GM21529 (cell line): ENCODE results near the gene SUGCT.

ENCODE experiments used
- ATAC-seq: cut with Tn5 transposase; IDR thresholded peaks from one replicate; pipeline ENCODE4 v1.9.1; 2021; ENCODE audit not compliant: unreplicated experiment

SUGCT gene

DNA sequence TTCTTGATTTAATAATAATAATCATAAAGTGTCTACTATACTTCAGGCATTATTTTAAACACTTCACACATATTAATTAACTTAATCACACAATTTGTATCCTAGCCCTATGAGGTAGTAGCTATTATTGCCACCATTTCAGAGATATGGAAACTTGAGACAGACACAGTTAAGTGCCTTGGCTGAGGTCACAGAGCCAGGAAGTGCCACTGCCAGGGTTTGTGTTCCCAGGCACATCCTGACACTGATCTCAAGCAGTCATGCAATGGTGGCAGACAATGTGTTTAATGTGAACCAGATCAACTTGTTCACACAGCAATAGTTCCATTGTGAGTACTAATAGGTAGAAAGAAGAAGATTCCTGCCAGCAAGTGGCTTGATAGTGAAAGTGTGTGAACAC lies 666.0 kb downstream of the SUGCT start:
- no peak for ATAC-seq

DNA sequence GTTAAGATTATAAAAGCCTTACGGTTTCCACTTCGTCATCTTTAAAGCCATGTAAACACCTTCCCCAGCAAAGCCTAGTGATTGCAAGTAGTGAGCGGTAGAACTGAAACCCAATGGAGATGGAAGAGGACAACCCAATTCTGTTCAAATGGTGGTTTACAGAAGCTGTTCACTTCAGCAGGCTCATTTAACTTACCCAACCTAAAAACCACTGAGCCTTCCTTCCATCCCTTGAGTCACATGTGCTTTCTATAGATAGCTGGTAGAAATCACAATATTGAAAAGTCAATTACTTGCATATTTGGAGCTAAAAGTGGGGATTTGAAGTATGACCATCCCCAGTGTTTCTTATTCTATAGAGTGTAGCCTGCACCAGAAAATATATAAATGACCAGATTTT lies 667.7 kb downstream of the SUGCT start:
- no peak for ATAC-seq

DNA sequence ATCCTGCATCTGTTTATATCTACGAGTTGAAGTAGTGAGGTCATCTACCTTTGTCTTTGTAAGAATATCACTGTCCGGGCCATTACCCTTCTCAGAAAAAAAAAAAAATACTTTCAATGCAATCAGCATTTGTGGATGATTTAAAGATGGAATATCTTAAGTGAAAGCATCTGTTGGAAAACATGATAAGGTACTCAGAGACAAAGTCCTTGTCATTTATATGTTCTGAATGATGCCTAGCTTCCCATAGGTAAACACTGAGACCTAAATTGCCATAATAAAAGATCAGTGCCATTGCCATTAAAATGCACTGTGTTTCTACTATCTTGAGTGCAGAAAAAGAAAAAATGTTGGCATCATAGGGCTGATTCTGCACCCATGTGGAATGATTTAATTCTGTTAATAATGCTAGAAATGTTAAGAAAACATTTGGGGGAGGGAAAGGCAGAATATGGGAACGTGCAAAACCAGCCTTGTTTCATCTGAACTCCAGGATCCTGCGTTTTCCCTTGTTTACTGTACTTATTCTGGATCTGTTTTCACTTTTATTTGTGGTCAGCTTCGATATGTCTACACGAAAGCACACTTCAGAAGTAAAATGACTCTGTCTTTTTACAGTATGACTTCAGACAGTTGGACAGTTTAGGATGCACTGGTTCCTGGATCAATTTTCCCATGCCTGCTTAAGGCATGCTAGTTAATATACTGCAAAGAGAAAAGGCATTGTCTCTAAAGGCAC lies 669.8 kb downstream of the SUGCT start:
- ATAC-seq: no peak

DNA sequence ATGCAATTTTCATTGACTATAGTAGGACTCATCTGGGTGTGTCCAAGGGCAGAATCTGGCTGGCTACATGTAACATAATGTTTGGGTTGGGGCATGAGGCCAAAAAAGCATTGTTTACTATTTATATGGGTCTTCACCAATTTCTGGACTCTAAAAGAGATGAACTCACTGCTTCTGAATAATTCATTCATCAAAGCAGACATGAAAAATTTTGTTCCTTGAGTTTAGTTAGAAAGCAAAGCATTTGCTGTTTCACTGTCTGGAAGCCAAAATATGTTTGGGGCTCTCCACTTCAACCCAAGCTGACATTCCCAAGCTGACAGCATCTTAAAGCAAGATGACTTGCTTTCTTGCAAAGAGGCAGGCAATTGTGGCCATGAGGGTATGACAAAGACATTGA lies 670.6 kb downstream of the SUGCT start:
- ATAC-seq: no peak

DNA sequence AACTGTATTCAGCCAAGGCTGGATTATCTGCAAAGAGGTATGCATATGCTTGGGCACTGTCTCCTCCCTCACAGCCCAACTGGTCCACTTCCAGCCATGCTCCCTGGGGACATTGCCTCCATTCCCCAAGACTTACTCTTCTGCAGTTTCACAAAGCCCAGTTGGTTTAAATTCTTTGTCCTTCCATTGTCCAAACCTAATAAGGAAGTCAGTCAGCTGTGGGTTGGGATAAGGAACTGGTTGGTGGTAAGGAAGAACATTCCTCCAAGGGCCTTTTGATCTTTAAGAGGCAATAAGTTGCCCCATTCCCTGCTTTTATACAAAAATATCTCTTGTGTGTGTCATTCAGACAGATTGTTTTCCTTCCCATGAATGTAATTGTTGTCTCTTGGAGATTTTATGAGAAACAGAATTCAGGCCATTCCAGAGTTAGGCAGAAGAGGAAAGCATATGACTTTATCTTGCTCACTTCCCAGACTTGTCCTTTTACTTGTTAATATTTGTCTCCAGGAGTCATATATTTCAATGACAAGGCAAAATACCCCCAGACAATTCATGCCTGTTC lies 673.7 kb downstream of the SUGCT start:
- ATAC-seq: no peak

DNA sequence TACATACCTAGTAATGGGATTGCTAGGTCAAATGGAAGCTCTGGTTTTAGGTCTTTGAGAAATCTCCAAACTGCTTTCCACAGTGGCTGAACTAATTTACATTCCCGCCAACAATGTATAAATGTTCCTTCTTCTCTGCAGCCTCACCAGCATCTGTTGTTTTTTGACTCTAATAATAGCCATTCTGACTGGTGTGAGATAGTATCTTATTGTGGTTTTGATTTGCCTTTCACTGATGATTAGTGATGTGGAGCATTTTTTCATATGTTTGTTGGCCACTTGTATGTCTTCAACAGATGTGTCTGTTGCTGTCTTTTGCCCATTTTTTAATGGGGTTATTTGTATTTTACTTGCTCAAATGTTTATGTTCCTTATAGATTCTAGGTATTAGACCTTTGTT lies 675.5 kb downstream of the SUGCT start:
- ATAC-seq: no peak

DNA sequence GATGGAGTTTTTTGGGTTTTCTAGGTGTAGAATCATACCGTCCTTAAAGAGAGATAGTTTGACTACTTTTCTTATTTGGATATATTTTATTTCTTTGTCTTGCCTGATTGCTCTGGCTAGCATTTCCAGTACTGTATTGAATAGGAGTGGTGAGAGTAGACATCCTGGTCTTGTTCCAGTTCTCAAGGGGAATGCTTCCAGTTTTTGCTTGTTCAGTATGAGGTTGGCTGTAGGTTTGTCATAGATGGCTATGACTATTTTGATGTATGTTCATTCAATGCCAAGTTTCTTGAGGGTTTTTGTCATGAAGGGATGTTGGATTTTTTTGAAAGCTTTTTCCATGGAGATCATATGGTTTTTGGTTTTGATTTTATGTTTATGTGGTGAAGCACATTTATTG lies 676.9 kb downstream of the SUGCT start:
- no peak for ATAC-seq

DNA sequence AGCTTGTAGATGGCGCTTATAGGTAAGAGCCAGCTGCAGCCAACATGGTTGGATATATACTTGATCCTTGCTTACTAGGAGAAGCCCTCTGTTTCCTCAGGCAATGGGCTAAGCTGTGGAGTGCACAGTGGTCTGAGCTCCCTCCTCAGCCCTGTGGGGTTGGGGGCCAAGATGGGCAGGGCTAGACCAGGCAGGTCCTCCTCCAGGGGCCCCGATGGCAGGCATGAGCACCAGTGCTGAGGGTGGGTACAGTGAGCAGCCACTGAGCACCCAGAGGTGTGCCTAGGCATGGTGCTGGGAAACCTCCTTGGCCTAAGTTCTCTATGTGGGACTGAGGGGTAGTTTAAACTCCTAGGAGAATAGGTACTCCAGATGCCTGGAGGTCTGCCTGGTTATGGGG lies 680.2 kb downstream of the SUGCT start:
- no peak for ATAC-seq

DNA sequence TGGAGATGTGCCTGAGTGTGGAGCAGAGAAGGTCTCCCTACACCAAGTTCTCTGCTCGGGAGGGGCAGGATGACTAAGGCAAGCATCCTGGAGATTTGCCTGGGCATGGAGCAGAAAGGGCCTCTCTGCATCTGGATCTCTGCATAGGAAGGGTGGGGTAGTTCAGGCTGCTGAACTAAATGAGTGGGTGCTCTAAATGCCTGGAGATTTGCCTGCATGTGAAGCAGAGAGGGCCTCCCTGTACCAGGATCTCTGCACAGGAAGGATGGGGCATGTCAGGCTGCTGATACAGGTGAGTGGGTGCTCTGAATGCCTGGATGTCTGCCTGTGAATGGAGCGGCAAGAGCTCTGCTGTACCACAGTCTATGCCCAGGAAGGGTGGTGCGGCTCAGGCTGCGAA lies 680.7 kb downstream of the SUGCT start:
- ATAC-seq: no peak

DNA sequence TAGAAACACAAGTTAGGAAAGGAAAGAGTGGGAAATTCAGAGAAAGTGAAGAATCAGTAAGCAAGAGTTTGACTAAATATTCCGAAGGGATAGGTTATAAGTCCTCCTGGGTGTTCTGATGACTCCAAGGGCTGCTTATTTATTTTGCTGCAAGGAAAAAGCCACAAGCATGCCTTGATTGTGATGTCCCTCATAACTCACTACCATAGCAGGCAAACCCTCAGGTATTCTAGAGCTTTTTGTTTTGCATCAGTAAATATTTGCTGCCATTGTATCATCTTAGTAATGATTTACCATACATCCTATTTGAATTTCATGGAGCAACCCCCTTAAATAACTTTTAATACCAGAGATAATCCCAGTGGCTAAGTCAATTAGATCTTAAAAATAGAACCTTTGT lies 688.1 kb downstream of the SUGCT start:
- ATAC-seq: no peak

DNA sequence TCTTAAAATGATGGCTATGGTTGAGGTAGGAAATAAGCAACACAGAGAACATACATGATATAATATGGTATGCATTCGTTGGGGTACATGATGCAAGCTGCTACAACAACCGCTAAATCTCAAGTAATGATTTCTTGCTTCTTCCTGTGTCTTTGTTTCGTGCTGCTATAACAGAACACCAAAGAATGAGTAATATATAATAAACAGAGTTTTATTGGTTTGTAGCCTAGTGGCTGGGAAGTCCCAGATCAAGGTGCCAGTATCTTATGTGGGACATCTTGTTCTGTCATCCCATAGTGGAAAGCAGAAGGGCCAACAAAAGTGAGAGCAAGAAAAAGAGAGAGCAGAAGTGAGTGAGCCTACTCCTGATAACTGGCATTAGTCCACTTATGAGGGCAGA lies 689.7 kb downstream of the SUGCT start:
- ATAC-seq: no peak

DNA sequence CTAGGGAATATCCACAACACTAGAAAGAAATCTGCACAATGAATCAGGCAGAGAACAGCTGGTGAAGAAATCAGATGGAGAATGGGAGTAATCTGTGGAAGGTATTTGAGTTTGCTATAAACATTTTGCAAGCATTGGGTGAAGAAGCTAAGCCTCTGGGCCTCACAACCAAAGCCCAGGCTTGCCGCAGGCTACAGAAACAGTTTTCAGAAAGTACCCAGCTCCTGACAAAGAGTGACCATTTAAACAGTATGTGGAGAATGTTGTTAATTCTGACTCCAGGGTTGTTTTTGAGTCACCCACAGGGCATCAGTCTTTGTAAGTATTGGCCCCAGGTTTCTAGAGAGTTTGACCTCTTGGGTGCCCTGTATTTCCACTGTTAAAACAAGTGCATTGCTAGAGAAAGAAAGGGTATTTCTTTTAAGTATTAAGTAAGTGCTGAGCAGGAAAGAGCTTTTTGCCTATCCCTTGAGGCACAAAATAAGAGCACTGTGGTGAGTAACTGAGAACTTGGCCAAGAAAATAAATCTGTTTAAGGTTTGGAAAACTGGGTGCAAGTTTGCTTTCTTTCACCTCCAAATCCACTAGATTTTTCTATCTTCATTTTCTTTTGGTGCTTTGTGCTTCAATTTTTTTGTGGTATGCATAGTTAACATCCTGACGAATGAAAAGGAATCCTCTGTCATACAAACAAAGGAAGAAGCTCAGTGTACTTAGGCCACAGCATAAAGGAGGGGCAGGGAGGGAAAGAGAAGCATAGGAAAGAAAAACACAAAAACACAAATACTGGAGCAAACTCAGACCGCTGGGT lies 691.8 kb downstream of the SUGCT start:
- no peak for ATAC-seq

DNA sequence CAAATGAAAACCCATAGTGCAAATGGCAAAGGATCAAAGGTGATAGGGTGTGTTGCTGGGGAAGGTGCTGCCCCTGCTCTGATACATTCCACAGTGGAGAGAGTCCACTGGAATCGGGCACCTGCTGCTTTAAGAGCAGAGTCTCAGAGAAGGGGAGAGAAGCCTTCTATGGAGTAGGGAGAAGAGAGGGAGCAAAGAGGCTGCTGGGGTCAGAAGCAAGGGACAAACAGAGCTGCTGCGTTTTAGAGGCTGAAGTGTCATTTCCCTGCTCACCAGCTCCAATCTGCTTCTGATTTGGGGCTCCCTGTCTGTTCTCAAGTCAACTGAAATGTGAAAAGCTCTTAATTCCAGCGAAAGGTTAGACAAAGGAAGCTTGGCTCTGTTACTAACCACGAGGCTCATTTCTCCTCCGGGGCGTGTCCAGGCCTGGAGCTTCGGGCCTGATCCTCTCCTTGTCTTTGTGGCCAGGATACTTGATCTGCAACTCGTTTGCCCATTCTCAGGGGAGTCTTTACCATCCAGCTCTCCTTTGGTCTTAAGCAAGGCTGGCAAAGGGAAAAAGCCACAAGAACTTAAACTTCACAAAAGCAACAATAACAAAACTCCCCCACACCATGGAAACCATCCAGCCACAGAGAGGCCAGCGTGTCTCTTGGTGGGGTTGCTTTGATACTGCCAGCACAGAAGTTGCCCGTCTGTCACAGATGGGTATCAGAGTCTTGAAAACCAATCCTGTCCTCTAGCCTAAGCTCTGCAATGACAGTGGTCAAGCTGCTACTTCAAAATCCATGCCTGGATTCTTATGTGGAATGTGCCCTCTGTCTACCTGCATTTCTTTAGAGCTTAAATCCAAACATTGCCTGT lies 692.6 kb downstream of the SUGCT start:
- no peak for ATAC-seq

DNA sequence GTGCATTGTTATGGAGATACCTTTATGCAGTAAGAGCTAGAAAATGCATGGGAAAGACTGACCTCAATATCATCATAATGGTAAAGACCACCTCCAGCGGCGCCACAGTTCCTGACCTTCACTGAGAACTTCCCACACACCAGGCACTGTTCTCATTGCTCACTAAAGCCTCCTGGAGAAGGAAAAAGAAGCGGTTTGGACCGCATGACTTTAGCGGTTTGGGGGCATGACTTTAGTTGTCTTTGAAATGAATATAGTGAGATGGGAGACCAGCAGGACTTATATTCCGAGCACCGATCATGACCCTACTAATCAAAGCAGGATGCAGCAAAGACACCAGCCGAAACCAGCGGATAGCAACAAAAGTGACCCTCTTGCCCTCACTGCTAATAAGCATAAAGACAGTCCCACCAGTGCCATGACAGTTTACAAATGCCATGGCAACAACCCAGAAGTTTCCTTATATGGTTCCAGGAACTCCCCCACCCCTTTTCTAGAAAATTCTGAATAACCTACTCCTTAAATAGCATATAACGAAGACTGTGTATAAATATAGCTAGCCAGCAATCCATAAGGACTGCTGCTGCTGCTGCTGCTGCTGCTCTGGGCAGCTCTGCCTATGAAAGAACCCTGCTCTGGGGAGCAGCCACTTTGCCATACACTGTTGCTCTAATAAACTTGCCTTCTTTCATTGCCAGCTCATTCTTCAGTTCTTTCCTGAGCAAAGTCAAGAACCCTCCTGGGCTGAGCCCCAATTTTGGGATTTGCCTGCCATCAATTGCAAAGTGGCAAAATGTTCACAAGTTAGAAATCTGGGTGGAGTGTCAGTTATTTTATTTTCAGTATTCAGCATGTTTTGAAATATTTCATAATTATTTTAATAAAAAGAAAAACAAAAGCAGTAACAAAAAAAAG lies 694.1 kb downstream of the SUGCT start:
- ATAC-seq: no peak

DNA sequence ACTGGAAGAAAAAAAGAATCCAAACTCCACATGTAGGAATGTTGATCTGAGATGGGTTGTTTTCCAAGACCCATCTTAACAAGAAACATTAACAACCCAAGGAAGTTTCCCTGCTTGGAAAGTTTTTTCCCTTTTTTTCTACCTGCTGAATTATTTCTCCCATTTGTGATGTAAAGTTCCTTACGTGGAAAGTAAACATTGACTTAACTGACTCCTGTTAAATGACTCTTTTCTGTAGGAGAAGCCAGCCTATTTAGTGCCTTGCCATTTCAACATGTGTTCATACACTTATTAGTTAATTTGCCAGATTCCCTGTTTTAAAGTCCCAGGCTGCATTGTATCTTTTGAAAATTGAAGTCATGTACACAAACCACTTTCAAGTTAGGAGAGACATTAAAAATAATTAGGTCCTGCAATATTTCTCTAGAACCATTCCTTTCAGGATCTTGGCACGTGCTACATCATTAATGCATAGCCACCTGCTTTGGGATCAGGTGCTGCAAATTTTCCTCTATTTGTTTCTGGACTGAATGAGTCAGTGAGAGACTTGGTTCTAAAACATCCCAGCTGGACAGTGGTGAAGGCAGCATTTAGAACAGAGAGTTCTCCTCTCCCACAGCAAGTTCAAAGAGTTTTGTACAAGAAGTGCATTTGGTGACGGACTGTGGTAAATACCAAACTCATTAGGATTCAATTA lies 698.5 kb downstream of the SUGCT start:
- ATAC-seq: no peak

DNA sequence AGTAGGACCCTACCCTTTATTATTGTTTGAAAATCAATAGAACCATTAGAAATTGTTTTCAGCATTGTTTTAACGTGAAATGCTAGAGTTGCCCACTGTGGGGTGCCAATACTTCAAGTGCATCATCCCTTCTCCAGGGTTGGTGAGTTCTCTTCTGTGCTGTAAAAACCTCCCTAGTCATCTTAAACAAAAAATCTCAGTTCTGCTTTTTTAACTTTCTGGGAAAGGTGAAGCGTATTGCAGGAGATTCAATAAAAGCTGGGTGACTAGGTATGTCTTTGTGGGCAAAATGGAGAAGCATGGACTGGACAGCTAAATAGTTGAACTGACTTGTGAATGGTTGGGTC lies 699.1 kb downstream of the SUGCT start:
- ATAC-seq: no peak

DNA sequence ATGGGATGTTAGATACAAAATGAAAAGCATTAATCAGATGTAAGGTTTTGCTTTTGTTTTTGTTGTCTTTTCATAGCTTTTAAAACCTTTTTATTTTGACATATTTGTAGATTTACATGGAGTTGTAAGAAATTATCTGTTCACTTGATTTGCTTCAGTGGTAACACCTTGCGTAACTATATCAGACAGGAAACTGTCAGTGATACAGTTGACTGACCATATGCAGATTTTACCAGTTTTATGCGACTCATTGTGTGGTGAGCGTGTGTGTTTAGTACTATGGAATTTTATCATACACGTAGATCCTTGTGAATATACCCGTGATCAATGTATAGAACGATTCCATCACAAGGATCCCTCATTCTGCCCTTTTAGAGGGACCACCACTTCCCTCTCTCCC lies 701.4 kb downstream of the SUGCT start:
- ATAC-seq: no peak

DNA sequence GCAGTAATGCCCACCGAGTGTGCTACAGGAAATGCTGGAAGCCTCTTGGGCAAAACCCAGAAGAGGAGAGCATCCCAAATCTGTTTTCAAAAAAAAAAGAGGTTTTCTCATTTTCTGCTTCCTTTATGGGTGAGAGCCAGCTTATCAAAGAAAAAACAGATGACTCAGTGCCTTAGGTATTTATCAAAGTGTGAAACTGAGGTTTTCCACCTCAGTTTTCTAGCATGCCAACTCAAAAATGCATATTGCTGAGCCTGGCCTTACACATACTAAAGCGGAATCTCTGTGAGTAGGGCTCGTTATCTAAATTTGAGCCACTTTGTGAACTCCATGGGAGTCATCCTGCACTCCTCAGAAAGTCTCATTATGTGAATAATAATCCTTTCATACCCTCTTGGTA lies 705.1 kb downstream of the SUGCT start:
- ATAC-seq: no peak

DNA sequence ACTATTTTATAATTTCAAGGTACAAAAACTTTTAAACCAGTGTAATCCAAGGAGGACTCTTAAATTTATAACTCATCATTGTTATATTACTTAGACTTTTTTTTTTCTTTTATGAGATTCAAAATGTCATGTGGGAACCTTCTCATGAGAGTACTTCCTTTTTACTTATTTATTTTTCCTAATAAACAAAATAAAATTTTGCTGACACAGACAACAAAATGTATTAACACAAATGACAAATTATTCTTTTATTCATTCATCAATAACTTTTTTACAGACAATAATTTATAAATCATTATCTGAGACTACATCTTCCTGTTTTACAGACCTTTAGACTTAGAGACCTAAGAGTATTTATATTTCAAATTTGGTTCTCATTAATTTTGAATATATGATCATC lies 706.2 kb downstream of the SUGCT start:
- no peak for ATAC-seq

DNA sequence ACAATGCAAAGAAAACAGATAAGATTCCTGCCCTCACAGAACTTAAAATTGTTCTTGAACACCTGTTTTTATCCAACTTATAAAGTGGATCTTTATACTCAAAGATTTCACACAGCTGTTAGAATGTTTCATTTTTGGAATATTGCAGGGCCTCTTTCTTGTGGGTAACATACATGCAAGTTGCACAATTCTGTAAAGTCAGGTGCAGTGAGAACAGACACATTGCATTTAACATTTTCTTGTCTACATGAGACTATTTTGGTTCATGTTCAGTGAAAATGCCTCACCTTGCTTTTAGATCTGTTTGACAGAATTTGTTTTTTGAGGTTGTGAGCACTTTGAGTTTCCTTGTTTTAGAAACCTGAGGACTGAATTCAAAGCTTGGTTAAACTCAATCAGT lies 707.8 kb downstream of the SUGCT start:
- no peak for ATAC-seq
